Stimulated activated CD8-positive, alpha-beta memory T cell treated with anti-CD3 and anti-CD28 coated beads, Interleukin-7, amount 100 ng/mL, for 48 hours (primary cell): ENCODE data around the gene NINJ1.

Experiments
- DNase-seq, 2 donors: peaks; one replicate each; pipeline ENCODE4 v3.0.0-alpha.2; 2020; ENCODE audit warnings: low read depth in 1 of 2; ENCODE audit errors: extremely low read depth in 1 of 2

Gene NINJ1

DNA sequence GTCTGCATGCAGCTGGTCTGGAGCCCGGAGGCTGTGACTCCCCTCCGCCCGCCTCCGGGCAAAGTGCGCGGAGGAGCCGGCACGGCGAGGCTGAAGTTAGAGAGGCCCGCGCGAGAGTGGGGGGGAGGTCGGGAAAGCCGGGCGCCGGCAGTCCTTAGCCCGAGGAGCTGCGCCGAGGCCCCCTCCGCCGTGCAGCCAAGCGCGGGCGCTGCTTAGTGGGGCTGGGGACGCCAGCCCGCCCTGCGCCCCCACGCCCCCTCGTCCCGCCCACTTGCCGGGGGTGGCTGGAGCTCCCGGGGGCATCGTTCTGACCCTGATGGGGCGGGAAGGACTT, 403 bp downstream of the NINJ1 start:
- DNase-seq, result peak in 1 of 2 donors; percentile 53

DNA sequence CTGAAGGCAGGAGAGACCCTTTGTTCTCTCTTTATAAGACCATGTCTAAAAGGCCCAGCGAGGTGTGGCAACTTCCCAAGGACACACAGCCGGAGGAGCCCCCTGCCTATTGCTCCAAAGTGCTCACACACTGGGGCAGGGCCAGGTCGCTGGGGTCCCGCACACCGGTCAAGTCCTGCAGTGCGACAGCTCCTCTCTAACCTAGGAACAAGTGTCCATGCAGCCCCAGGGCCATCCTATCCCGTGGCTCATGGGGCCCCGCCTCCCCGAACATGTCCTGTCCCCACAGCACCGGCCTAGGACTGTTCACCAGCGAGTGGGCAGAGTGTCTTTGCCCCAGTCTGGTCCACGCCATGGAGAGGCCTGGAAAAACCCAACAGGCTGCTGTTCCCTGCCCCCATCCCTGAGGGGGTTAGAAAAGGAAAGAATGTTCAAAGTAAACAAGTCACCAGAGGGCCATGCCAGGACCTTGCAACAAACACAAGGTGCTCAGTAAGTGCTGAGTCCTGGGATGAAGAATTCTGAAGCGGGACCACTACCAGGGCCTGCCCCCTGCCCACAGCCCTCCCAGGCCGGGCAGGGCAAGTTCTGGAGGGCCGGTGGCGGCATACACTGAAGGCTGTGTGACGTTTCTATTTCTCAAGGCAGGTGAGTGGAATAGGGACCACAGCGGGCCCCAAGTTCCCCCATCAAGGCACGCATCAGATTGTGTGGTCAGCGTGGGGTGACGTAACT, 938 bp downstream of the NINJ1 start:
- peak in 1 of 2 donors; percentile 74 for DNase-seq

DNA sequence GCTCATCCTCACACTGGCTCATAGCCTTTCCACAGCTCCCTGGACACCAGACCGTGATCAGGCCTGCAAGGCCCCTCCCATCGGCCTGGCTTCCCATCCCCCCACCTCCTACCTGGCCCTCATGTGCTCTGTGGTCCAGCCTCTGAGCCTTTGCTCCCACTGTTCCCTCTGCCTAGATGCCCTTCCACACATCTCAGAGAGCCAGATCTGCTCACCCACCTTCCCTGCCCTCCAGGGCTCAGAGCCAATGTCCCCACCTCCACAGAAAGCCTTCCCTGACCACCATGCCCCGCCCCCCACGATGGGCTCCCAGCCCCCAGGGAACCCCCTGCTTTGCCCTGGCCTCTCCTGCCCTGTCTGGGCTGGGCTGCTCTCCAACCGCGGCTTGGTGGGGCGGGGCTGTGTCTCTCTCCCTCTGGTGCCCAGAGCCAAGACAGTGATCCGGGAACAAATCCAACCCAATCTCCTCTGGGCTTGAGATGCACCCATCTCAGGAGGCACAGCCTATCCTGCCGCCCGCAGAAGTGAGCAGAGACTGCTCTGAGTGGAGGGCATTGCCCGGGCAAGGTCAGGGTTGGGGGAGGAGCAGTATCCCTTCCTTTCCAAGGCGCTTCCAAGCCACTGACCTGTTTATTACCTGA, 1.6 kb downstream of the NINJ1 start:
- no peak for DNase-seq

DNA sequence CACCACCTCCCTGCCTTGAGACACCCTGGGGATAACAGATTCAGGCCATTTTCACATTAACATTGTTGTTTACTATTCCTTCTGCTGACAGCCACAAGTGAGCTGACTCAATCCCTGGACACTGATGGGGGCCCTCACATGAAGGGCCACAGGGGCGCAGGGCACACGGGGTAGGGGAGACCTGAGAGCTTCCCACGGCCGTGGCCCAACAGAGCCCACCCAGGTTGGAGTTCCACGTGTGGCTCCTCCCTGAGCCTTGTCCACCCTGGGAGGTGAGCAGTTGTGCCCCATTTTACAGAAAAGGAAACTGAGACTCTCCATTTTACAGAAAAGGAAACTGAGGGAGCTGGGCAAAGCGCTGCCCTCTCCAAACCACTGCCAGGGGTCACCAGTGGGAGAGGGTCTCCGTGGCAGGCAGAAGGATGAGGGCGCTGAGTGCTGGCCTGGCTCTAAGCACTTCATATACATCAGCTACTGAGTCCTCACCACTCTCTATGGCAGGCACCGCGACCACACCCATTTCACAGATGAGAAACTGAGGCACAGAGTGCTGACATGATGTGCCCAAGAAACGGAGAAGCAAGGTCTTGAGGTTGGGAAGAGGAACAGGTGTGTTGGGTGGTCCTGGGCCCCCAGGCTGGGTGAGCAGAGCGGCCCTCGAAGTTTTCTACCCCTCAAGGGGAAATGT, 2.3 kb downstream of the NINJ1 start:
- DNase-seq, result no peak

DNA sequence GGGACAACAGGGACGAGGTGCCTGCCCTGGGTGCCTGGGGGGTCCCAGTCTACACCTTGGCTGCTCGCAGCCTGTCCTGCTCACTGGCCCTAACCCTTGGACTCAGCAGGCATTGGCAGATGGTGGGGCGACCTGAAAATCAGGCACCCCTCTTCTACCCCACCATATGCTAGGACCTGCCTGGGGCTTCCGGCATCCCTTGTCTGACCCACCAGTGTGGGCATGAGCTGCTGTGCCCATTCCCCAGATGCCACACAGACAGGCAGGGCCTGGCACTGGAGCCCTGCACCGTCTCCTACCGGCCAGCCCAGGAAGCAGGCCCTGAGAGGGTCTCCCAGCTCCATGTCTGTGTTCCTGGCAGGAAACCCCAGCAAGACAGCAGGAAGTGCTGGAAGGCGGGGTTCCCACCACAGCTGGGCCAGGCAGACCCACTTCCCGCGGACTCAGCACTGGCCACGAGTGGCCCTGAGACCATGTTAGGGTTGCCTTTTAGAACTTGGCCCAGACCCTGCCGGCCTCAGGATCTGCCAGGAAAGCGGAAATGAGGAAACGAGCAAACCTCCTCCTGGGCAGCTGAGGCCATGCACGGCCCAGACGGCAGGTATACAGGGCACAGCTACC, 3.1 kb downstream of the NINJ1 start:
- DNase-seq, result no peak

DNA sequence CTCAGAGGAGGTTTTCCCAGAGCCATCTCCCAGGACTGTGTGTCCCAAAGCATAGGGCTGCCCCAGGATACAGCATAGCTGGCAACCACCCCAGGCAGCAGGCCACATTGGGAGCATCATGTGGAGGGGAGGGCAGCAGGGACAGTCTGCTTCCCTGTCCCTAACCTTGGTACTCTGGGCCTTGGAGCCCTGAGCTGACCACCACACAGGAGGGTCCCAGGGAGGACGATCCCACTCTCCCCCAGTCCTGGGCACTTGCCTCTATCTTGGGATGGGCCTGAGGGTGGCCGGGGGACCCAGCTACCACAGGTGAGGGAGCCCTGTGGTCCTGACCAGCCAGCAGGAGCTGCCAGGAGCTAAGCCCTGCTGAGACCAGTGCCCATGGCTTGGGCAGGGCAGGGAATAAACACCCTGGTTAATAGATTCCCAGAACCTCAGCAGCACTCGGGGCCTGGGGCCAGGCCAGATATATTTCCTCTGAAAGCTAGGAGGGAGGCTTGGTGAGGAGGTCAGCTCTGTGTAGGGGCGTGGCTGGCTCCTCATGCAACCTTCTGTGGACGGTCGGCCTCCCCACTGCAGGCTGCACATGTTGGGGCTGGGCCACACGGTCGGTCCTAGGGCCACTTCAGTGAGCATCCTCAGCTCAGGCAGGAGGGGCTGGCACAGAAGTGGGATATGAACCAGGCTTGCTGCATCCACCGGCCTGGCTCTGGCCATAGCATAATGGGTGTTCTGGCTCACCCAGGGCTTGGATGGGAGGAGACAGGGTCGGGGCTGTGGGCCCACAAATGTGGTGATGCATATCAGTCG, 4.2 kb downstream of the NINJ1 start:
- DNase-seq, result no peak

DNA sequence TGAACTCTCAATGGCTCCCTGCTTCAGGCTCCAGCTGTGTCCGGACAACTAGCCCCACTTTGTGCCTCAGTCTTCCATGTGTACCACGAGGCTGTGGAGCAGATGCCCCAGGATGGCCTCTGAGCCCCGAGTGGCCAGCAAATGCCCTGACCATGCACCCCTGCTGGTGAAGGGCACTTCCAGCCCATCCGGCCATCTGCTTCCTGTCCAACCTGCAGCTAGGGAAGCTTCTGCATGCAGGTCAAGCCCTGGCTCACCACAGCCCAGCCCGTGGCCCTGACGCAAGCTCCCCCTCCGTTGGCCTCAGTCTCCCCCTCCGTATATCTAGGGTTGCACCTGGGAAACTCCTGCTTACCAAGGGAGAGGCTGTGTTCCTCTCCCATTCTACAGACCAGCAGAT, 4.8 kb downstream of the NINJ1 start:
- DNase-seq, result no peak

DNA sequence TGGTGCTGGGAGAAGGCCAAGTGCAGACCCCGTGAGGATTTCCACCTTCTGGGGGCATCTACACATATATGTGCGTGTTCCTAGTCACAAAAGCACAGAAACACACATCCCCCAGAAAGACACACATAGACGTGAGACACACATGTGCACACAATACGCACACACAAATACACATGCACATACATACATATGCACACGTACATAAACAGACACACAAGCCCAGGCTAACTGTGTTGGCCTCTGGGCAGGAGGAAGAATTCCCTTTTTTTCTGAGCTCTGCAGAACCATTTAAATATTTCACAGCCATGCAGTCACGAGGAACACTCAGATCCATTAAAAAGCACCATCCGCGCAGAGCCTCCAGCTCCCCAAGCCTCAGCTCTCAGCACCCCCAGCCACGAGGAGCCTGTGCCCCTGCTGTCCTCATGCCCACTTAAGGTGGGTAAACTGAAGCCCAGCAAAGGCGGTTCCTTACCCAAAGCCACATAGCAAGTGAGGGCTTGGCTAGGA, 5.3 kb downstream of the NINJ1 start:
- DNase-seq, result no peak

DNA sequence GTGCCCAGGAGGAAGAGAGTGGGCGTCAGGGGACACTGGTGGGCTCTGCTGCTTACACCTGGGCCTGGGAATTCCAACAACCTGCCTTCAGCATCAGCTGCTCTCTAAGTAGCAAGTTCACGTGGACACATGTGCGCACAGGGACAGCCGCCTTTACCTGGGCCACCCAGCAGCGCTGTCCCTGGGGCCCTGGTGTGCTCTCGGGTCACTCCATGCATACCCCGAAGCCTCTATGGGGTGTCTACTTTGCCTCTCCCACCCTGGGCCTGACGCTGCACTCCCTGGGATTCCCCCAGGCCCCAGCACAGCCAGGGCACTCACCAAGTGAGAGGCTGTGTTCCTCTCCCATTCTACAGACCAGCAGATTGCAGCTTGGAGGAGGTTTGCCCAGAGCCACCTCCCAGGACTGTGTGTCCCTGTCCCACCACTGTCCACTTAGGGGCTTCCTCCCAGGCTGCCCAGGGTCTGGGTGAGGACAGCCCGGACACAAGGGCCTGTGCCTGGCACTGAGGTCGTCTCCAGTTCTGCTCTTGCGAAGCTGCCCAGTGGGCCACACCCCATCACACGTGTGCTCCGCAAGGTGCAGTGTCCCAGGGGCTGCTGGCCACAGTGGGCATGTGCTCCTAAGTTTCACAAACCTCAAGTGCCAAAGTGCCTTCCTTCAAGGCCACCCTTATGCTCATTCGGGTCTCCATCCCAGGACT, 5.9 kb downstream of the NINJ1 start:
- no peak for DNase-seq

DNA sequence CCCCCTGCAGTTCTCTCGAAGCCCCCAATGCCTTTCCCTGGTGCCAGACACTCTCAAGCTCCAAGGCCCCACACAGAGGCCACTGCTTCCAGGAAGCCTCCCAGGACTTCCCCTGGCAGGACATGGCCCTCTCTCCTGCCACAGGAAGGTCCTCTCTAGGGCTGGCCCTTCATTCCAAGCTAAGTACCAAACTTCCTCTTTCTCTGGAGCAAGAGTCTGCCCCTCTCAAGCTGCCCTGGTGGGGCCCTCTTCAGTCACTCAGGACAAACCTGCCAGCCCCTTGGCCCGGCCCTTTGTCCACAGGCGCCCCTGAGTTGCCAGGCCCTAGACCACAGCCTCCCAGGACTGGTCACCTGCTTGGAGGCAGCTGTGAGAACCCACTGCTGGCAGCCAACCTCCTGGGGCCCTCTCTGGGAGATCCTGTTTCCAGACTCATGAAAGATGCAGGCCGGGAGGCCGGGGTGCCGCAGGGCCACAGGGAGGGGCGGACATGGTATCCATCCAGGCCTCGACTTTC, 6.6 kb downstream of the NINJ1 start:
- DNase-seq, result no peak

DNA sequence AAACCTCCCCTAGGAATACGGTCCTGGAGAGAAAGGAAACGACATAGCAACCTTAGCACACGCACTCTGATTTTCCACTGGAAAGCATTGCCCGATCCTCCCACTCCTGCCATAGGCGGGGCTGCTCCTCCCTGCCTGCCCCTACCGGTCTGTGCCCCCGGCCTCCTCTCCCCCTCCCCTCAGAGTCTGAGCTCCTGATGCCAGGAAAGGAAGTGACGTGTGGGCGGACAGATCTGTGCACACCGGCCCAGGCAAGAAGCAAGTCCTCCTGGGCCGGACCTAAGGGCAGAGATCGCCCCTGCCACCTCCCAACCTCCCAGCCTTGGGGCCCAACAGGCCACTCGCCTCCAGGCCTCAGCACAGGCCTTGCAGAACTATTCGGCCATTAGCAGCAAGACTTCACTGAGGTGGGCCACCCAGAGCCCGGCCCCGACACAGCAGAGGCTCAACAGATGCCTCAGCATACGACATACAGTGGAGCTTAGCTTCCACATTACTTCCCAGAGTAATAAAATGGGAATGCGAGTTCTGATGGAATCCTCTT, 7.2 kb downstream of the NINJ1 start:
- peak in 1 of 2 donors; percentile 20 for DNase-seq

DNA sequence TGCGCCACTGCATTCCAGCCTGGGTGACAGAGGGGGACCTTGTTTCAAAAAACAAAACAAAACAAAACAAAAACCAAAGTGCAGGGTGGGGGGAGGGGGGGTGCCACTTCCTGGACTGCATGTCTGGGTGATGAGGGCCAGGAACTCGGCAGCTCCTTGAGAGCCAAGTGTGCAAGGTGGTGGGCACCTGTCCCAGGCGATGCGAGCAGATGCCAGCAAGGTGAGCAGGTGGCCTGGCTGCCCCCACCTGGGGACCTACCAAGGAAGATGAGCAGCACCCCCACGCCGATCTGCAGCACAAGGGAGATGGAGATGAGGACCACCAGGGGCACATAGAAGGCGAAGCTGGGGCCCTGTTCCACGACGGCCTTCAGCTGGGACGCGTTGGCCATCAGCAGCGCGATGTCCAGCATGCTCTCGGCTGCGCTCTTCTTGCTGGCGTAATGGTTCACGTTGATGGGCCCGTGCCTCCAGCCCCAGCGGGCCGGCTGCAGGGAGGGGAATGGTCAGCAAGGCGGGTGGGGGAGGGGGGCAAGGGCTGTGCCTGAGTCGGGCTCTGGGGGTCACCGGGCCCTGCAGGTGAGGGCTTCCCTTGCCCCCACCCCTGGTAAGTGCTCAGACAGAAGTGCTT, 7.8 kb downstream of the NINJ1 start:
- no peak for DNase-seq

DNA sequence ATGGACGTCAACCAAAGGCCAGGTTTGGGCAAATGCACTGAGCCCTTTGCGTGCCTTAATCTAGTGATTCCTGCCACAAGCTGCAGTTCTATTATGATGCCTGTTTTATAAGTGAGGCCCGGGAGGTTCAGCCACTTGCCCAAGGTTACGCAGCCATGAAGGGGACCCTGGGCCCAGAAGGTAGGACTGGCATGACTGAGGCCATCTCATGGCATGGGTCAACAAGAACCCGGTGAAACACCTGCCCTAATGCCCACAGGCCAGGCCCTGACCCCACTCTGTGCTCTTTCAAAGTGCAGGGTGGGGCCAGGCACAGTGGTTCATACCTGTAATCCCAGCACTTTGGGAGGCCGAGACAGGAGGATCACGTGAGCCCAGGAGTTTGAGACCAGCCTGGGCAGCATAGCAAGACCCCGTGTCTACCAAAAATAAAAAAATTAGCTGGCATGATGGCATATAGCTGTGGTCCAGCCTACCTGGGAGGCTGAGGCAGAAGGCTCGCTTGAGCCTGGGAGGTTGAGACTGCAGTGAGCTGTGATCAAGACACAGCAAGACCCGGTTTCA, 8.6 kb downstream of the NINJ1 start:
- no peak for DNase-seq

DNA sequence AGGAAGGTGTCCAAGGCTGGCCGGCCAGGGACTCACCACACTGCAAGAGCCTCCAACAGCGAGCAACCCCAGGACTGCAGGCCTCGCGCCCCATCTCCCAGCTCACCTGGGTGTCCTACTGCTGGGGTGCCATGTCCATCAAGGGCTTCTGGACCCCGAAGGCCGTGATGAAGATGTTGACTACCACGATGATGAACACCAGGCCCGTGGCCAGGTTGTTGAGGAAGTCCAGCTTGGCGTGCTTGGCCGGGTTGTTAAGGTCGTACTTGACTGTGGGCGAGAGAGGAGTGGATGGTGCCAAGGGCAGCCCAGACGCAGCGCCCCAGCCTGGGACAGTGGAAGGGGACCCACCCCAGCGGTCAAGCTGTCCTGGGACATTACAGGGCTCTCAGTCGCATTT, 9.3 kb downstream of the NINJ1 start:
- no peak for DNase-seq

DNA sequence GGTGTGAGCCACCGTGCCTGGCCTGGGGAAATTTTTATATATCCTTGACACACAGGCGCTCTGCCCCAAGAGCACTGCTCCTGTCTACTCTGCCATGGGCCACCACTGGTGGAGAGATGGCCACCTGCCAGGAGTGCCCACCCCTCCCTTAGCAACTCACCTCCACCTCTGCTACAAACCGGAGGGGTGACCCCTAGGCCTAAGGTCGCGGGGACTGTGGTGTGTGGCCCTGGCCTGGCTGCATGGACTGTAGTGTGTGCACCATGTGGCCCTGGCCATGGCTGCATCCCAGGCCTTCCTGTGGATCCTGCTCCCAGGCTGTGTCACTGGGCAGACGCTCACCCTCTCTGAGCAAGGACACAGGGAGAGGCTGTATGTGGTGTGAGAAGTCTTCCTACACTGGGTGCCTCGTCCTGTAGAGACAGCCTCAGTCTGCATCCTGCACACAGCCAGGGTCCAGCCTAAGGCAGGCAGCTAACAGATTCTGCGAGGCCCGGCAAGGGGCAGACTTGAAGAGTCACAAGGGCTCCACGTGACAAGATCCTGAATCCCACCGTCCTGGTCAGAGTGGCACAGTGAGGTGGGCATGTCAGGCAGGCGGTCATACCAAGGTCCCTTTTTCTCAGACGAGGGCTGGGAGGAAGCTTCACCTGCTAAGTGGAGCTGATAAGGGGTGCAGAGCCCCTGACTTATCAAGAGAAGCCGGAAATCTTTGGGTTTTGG, 10.3 kb downstream of the NINJ1 start:
- no peak for DNase-seq

DNA sequence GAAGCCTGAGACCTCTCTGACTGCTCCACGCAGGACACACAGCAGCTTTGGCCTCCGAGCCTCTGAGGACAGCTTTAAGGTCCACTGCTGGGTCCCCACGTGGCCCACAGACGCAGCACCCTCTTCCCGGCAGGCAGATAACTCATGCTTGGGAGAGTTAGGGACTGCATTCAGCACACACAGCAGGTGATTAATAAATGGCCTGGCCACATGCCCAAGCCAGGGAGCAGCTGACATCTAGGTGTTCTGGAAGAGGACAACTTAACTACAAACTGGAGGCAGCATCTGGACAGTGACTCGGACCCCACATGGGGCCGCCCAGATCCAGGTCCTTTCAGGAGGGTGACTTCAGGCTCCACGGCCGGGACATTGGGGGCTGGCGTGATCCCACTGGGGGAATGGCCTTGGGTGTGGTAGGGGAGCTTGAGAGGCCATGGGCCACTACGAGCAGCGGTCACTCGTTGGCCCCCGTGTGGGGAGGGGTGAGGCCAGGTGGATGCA, 11.3 kb downstream of the NINJ1 start:
- no peak for DNase-seq

DNA sequence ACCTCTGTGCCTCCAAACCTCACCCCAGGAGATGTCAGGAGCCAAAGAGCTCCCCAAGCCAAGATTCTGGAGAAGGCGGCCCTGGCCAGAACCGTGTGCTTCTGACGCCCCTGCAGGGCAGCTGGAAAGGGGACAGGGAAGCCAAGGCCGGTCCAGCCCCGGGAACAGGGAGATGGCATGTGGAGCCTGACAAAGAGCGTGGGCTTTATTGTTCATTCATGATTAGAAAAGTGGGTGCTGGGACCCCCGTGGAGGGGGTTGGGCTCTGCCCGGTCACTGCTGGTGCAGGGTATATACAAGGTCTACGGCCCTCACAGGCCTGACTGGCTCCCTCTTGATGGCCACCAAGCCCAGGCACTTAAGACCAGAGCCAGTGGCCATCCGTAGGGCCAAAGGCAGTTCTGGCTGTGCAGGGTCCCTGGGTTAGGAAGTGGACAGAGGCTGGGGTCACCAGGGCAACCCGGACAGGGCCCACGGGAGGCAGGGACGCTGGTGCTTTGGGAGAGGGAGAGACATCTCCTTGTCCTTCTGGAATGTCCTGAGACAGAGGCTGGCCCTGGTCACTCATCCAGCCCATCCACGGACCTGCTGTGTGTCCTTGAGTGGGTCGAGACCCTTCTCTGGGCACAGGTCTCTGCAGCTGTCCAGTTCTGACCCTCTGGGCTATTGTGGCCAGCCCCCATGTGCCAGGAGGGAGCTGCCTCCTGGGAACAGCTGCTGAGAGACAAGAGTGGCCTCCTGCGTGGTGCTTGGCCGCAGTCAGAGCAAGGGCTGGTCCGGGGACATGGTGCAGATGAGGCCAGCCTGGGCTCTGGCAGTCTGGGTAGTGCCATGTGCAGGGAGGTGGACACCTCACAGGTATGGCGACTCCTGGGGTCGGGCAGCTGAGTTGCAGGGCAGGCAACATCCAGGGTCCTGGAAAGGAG, 12.5 kb downstream of the NINJ1 start:
- DNase-seq, result no peak
